Ascending aorta (tissue), 2 donors: ENCODE data around the gene LAMA2. TPM values are rescaled to one million over a fixed set of nuclear protein-coding genes. Genes with fewer than 3 reads are reported as not detected.

ENCODE experiments used
- DNase-seq, 2 donors: peaks; one replicate each; pipeline ENCODE4 v3.0.0-alpha.2; 2019; ENCODE audit warnings: low spot score in 2 of 2
- H3K27ac ChIP-seq, 2 donors: fragments of 200-600 bp; sonication (generic); one replicate each; pipeline ENCODE4 v1.5.1; 2016 to 2017; ENCODE audit warnings: mild to moderate bottlenecking in 1 of 2
- H3K27me3 ChIP-seq: fragments of 200-600 bp; sonication (generic); one replicate; pipeline ENCODE4 v1.5.1; 2017
- H3K36me3 ChIP-seq, 2 donors: fragments of 200-600 bp; sonication (generic); one replicate each; pipeline ENCODE4 v1.5.1; 2016
- H3K4me1 ChIP-seq, 2 donors: fragments of 200-600 bp; sonication (generic); one replicate each; pipeline ENCODE4 v1.5.1; 2016 to 2017; ENCODE audit warnings: mild to moderate bottlenecking in 1 of 2
- H3K4me3 ChIP-seq, 2 donors: fragments of 200-600 bp; sonication (generic); one replicate each; pipeline ENCODE4 v1.5.1; 2016 to 2017; ENCODE audit warnings: mild to moderate bottlenecking in 1 of 2
- H3K9me3 ChIP-seq, 2 donors: fragments of 200-600 bp; sonication (generic); one replicate each; pipeline ENCODE4 v1.5.1; 2016
- intact Hi-C: fragments of 100-400 bp; cut with DNase I; formaldehyde crosslinking; loops from one replicate; pipeline ENCODE4 v1.15.1; 2023
- total RNA-seq: library from RNA; depleted of rRNA; stranded (reverse); fragments of >200 nt; gene quantifications from one replicate; pipeline ENCODE4 v1.1.0, GENCODE V29; 2016
- TF ChIP-seq, protein P1 (sequence below), 3 experiments: fragments of 200-600 bp in 2 of 3; fragments of 450-650 bp in 1 of 3; sonication (generic) in 2 of 3; IDR thresholded peaks; one replicate each; pipeline ENCODE4 v1.5.1; 2016 to 2019; ENCODE audit warnings: antibody characterized with exemption in 3 of 3, mild to moderate bottlenecking in 1 of 3, moderate library complexity in 1 of 3

The LAMA2 gene
- total RNA-seq, 1 donor from 2014 or later = 45.2 TPM

DNA sequence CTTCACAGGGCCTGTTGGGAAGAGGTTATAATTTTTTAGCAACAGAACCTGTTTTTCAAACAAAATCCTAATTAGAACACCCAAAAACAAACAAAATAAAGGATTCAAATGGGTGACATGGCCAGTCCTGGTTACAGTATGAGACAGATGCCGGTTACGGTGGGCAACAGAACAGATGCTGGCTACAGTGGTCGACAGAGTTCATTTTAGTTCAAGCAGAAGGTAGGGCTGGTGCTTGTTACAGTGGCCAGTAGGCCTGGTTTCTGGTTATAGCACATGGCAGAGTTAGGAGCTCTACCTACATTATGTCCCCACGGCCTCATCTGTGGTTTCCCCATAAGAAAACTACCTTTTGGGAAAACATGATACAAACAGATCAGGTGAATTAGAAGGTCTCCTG, 327.7 kb downstream of the LAMA2 start:
- Histone ChIP-seq H3K4me3 (no peak overlapping the region), H3K27me3 (no peaks in the 10 kb centered on the region), H3K36me3 (no peaks in the 10 kb centered on the region), H3K27ac (no peak overlapping the region), H3K9me3 (no peaks in the 10 kb centered on the region), H3K4me1 (no peaks in the 10 kb centered on the region)
- TF ChIP-seq, protein P1, sequence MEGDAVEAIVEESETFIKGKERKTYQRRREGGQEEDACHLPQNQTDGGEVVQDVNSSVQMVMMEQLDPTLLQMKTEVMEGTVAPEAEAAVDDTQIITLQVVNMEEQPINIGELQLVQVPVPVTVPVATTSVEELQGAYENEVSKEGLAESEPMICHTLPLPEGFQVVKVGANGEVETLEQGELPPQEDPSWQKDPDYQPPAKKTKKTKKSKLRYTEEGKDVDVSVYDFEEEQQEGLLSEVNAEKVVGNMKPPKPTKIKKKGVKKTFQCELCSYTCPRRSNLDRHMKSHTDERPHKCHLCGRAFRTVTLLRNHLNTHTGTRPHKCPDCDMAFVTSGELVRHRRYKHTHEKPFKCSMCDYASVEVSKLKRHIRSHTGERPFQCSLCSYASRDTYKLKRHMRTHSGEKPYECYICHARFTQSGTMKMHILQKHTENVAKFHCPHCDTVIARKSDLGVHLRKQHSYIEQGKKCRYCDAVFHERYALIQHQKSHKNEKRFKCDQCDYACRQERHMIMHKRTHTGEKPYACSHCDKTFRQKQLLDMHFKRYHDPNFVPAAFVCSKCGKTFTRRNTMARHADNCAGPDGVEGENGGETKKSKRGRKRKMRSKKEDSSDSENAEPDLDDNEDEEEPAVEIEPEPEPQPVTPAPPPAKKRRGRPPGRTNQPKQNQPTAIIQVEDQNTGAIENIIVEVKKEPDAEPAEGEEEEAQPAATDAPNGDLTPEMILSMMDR (IDR thresholded peaks at IDR 0.05) = no peak
- DNase-seq = no peak
- intact Hi-C loops = no loop called here

DNA sequence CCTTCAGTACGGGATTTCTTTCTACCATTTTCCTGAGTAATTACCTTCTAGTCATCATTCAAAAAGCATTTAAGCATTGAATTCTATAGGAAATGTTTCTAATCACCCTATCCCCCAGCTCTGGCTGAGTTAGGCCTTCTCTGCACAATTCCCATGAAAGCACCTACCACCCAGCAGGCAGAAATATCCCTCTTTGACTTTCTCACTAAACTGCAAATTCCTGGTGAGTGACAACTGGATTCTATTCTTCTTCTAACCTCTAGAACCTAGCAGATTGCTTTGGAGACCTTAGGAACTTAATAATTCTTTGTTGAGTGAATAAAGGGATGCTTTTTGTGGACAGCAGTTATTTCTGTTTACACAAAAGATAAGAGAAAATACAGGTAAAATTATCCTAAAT, 328.7 kb downstream of the LAMA2 start:
- intact Hi-C loops = no loop called here
- DNase-seq = no peak
- no peaks in the 10 kb centered on the region for H3K9me3 ChIP-seq
- no peaks in the 10 kb centered on the region for H3K4me1 ChIP-seq
- no peak overlapping the region for H3K27ac ChIP-seq
- H3K27me3 ChIP-seq = no peaks in the 10 kb centered on the region
- TF ChIP-seq, protein P1 (IDR thresholded peaks at IDR 0.05) = no peak
- H3K4me3 ChIP-seq = no peak overlapping the region
- no peaks in the 10 kb centered on the region for H3K36me3 ChIP-seq

DNA sequence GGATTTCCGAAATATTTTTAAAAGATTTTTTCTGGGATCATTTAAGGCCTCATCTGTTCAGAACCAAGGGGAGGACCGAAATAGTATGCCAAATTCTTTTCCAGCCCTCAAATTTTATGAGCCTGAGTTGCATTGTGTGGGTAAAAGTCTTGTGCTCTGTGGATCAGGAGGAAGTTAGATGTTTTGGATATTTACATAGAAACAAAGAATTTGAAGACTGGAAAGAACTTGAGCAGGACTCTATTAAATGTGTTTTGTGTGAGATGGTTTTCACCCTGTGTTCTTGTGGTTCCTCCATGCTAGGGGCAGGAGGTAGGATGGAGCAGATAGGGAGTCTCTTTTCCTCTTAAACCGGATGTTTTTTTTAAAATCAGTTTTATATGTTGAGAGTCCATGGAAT, 329.1 kb downstream of the LAMA2 start:
- Histone ChIP-seq H3K27ac (no peak overlapping the region), H3K27me3 (no peaks in the 10 kb centered on the region), H3K4me1 (no peaks in the 10 kb centered on the region), H3K9me3 (no peaks in the 10 kb centered on the region), H3K36me3 (no peaks in the 10 kb centered on the region), H3K4me3 (no peak overlapping the region)
- TF ChIP-seq, protein P1 (IDR thresholded peaks at IDR 0.05) = no peak
- no peak for DNase-seq
- intact Hi-C loops = no loop called here

DNA sequence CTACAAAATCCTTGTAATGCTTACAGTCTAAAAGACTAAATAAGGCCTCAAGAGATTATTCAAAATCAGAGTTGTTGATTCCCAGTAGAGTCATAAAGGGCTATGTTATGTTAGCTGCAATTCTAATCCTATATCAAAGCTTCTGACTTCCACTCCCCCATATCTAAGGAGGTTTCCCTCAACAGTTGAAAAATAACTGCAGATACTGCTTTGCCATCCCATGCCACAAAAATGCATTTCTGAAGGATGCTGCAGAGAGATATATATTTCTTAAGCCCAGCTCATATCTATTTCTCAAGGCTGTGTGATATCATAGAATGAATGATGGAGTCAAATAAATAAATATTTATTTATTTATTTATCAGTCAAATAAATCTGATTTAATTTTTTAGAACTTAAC, 332.3 kb downstream of the LAMA2 start:
- Histone ChIP-seq H3K27me3 (no peaks in the 10 kb centered on the region), H3K9me3 (no peaks in the 10 kb centered on the region), H3K36me3 (no peaks in the 10 kb centered on the region), H3K4me3 (no peak overlapping the region), H3K27ac (no peak overlapping the region), H3K4me1 (no peaks in the 10 kb centered on the region)
- no peak for DNase-seq
- TF ChIP-seq, protein P1 (IDR thresholded peaks at IDR 0.05) = no peak
- intact Hi-C loops = no loop called here

DNA sequence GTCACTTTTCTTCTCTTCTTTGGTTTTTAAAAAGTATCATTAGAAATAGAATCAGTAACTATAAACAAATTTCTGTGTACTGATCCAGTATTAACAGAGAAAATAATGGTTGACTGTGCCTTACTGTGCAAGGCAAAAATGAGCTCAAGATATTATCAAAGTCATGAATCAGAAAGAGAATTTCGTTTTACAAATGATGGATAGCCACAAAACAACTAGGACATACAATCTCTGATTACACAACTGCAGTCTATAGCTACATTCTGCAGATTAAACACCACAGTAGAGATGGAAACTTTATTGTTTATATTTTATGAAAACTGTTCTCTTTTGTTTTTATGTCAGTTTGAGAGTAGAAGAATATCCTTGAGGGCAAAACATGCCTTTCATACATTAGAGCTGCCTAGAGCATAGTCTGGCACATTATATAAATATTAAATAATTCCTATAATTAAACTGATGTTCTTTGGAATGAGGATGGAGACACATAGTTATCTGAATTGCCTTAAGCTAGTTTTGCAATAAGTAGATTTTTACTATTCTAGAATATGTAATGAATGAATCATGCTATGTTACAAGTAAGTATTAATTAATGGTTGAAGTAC, 333.1 kb downstream of the LAMA2 start:
- no peaks in the 10 kb centered on the region for H3K27me3 ChIP-seq
- intact Hi-C loops = no loop called here
- DNase-seq = no peak
- no peaks in the 10 kb centered on the region for H3K4me1 ChIP-seq
- no peak overlapping the region for H3K27ac ChIP-seq
- H3K9me3 ChIP-seq = no peaks in the 10 kb centered on the region
- TF ChIP-seq, protein P1 (IDR thresholded peaks at IDR 0.05) = no peak
- H3K36me3 ChIP-seq = no peaks in the 10 kb centered on the region
- H3K4me3 ChIP-seq = no peak overlapping the region

DNA sequence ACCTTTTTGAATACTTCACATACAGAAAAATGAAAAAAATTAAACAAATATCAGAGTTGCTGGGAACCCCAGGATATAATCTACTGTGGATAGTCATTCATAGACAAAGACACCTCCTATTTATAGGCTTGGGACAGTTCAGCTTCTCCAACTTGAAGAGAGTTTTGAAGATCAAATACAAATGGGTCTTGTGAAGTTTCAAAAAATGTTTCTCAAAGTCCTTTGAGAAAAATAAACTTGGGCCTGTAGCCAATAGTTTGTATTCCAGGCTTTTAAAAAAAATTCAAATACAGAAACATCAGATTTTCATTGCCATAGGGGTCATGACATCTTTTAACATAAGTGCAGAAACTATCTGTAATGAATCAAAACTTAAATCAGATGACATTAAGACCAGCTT, 334.8 kb downstream of the LAMA2 start:
- H3K9me3 ChIP-seq = no peaks in the 10 kb centered on the region
- intact Hi-C loops = no loop called here
- TF ChIP-seq, protein P1 (IDR thresholded peaks at IDR 0.05) = no peak
- no peak overlapping the region for H3K27ac ChIP-seq
- no peak overlapping the region for H3K4me3 ChIP-seq
- H3K4me1 ChIP-seq = no peaks in the 10 kb centered on the region
- H3K27me3 ChIP-seq = no peaks in the 10 kb centered on the region
- no peak for DNase-seq
- H3K36me3 ChIP-seq = no peaks in the 10 kb centered on the region
